Measurements from ENCODE around the gene ZNF212. TPM values are rescaled to one million over a fixed set of nuclear protein-coding genes. Genes with fewer than 3 reads are reported as not detected.

The ZNF212 gene
- total and polyA plus RNA-seq, 9 of the 15 experiments (the other 6 are each of a cell fraction or from before 2014, with no cell fraction given) = 1.8 to 21.4 (median 7.2) TPM

DNA sequence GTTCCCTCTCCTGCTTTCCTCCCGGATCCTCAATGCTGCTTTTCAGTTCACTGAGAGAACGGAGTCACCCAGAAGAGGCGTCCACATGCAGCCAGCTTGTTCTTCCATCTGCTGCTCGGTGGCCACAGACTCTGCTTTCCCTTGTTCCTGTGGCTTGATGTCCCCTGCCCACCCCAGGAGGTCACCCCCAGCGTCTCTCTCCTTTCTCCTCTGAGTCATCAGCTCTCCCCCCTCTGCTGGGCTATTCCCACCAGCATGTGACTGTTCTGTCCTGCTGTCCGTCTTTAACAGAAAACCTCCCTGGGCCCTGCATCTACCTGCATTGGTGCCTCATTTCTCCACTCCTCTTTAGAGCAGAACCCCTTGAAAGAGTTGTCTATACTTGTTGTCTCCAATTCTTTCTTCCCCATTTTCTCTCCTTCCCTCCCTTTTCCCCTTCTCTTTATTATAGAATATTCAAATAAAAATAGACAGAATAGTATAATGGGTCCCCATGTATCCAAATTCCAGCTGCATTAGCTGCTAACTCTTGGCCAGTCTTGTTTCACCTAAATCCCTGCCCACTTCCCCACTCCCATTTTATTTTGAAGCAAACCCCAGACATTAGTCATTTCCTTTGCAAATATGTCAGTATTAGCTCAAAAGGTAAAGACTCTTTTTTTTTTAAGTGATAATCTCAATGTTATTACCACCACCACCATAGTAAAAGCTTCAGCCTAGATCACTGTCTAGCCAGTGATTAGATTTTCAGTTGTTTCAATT is 40.0 kb upstream of the ZNF212 start:
- Histone ChIP-seq H3K4me3 (no peak overlapping the region), H4K20me1 (replicated peaks; ENCODE audit: control insufficient read depth, insufficient read depth, low read length) (peaks cover 6% of the 10 kb centered on the region; the same call in 1 of the 2 replicates), H2AFZ (ENCODE audit: low read depth, low read length) (no peak overlapping the region), H3K9me1 (ENCODE audit: control insufficient read depth, insufficient read depth, low read length) (no peaks in the 10 kb centered on the region), H3K79me2 (ENCODE audit: control insufficient read depth, insufficient read depth, low read length) (peaks cover 70% of the 10 kb centered on the region), H3K4me1 (replicated peaks in 1 of 2; ENCODE audit: control insufficient read depth in 2 of 2, insufficient read depth in 2 of 2, low read length in 2 of 2) (peaks cover 10 to 31% of the 10 kb centered on the region in 2 experiments; a peak in 4 of 5 replicates), H3K36me3 (ENCODE audit: control insufficient read depth, insufficient read depth, low read length) (peaks cover 71% of the 10 kb centered on the region), H3K9ac (ENCODE audit: insufficient read depth in 1 of 2, low read depth in 2 of 2, low read length in 2 of 2) (no peak overlapping the region), H3K9me3 (replicated peaks; ENCODE audit: control insufficient read depth, insufficient read depth, low read depth, low read length) (no peaks in the 10 kb centered on the region), H3K27me3 (ENCODE audit: control insufficient read depth in 2 of 2, insufficient read depth in 2 of 2, low read length in 2 of 2) (no peaks in the 10 kb centered on the region), H3K27ac (ENCODE audit: extremely low read depth, low read depth, low read length) (no peak overlapping the region), H3K4me2 (ENCODE audit: insufficient read depth, low read length) (no peak overlapping the region)
- no peak for DNase-seq (ENCODE audit: extremely low read depth in 1 of 4, low spot score in 3 of 4)
- ChIA-PET CTCF (ENCODE audit: low intra/inter-chr PET ratio) (interaction anchor here (0.6 kb wide), 1 partner anchor 12 kb away, joined by 4 read pairs; no protein-coding TSS in a partner anchor), POLR2A (interaction anchor here (0.6 to 1.0 kb wide), 2 partner anchors 8 to 76 kb away, joined by 3 to 4 read pairs; no protein-coding TSS in a partner anchor)
- in situ Hi-C loops (cut with MboI) = no loop called here
- ATAC-seq = no peak
- intact Hi-C loops (cut with micrococcal nuclease) = loop anchor here (5.0 kb wide), 4 partner anchors 72 to 298 kb away; partner anchors contain the start of genes ZNF425, ZNF746 and ZNF786
- WGBS (ENCODE audit: insufficient coverage, low coverage, missing lambda C conversion rate) = 93% methylated on average over 5 of the region's 6 CpGs
- no peak for TF ChIP-seq E2F5 (CRISPR knock-in tag; IDR thresholded peaks at IDR 0.05)
- no peak for TF ChIP-seq NCOA4 (IDR thresholded peaks at IDR 0.05; ENCODE audit: partially characterized antibody)
- no peak for TF ChIP-seq NR2C1 (IDR thresholded peaks at IDR 0.05)
- TF ChIP-seq NR2C1 (tag; IDR thresholded peaks at IDR 0.05) = no peak
- TF ChIP-seq SIN3A (IDR thresholded peaks at IDR 0.05; ENCODE audit: borderline replicate concordance in 2 of 2, control insufficient read depth in 1 of 2, low read depth in 2 of 2, low read length in 2 of 2) = no peak
- no peak for TF ChIP-seq FUS (optimal IDR thresholded peaks at IDR 0.05; ENCODE audit: low read depth, low read length)
- no peak for TF ChIP-seq XRCC3 (IDR thresholded peaks at IDR 0.05)
- TF ChIP-seq ZNF41 (CRISPR knock-in tag; conservative IDR thresholded peaks at IDR 0.05) = no peak
- TF ChIP-seq THAP7 (CRISPR knock-in tag; IDR thresholded peaks at IDR 0.05) = no peak
- no peak for TF ChIP-seq BCL6 (CRISPR knock-in tag; IDR thresholded peaks at IDR 0.05)
- TF ChIP-seq HDGF (IDR thresholded peaks at IDR 0.05) = no peak
- no peak for TF ChIP-seq NCOA6 (IDR thresholded peaks at IDR 0.05)
- no peak for TF ChIP-seq ZKSCAN3 (CRISPR knock-in tag; IDR thresholded peaks at IDR 0.05)
- TF ChIP-seq TSC22D4 (tag; IDR thresholded peaks at IDR 0.05) = no peak
- FAIRE-seq = no peak
- no TSS peak for BruUV-seq (replicated peaks)

All from K562 (cell line).